Stimulated activated CD4-positive, alpha-beta T cell treated with anti-CD3 and anti-CD28 coated beads, Interleukin-1b, Interleukin-23, amount 100 ng/mL, for 48 hours (primary cell): ENCODE measurements around the gene IGHMBP2.
A peak's percentile ranks its signal among the peaks of the same experiment; 100 is the strongest.
"Not testable (repeated sequence)": the region's sequence is repeated elsewhere in the genome, so short reads cannot be mapped to it uniquely, and the experiment has no call there.

ENCODE experiments used
- DNase-seq: peaks from one replicate; pipeline ENCODE4 v3.0.0-alpha.2; 2020

The IGHMBP2 gene

DNA sequence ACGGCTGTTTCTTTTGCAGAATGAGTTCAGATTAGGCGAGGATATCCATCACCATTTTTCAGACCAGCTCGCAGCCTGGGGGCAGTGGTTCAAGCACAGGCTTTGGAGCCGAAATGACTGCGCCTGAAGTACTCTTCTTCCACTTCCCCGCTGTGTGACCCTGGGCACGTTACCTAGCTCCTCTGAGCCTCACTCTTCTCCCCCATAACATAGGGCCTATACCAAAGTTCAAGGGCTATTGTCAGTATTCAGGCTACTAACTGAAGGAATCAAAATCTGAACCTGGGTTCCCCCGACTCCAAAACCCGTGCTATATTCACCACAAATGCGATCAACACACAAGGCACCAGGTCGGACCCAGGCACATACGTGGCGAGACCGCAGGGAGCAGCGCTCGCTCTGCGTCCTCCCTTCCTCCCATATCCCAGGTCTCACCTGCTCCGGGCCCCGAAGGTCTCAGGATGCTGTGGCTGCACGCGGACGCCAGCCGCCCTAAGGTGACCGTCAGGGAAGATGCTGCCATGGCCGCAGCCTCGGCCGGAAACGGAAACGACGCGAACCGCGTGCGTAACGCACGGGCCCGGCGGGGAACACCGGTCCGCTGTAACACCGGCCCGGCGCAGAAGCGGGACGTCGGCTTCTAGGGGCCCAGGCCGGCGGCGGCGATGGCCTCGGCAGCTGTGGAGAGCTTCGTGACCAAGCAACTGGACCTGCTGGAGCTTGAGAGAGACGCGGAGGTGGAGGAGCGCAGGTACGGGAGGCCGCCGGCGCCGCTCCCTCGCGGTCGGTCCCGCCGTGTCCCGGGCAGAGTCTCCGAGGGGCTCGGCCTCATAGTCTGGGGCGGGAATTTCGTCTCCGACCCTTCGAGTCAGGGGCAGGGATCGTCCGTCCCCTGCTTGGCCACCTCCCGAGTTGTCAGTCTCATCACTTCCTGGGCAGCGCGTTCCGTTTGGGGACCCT lies at the start of gene IGHMBP2, which contains the start of gene MRPL21:
Gene IGHMBP2 (plus strand): TSS at position 604 of the 960 bp plus-strand sequence. CDS start 62 bp downstream, at position 666.
Gene MRPL21 (minus strand): TSS at position 545 of the 960 bp plus-strand sequence. CDS start 22 bp downstream, at position 523.
- peak; percentile 87 for DNase-seq

GRCh38 chr11:68854273-68854958 lies 49.3 kb upstream of the IGHMBP2 start:
- no peak for DNase-seq

DNA sequence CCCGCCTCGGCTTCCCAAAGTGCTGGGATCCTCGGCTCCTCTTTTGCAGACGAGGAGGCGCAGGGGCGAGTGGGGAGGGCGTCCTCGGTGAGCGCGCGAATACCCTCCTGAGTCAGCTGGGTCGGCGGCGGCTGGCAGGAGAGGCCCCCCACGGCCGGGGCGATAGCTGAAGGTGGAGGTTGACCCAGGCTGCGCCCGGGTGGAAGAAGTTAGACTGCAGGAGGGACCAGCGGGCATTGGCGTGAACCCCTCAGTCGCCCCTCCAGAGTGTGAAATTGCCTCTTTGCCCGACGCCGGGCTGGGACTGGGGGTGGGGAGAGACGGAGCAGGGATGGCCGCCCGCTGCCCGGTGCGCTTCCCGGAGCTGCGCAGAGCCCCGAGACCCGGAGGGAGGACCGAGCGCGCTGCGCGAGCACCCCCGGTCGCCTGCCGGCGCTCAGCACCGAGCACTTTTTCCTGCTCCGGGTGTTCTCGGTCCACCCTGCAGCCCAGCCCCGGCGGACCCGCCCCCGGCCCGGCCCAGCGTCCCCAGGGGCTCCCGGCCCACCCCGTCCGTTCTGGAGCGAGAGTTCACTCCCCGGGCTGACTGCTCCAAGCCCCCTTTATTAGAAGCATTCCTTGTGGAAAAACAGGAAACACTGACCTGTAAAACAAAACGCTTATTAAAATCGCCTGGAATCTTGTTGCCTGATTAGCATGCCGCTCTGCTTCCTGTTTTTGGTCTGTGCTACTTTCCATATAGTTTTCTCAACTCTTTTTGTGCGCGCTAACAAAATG lies 48.3 kb upstream of the IGHMBP2 start:
- DNase-seq, result no peak

GRCh38 chr11:68856425-68857030 lies 47.2 kb upstream of the IGHMBP2 start:
- DNase-seq, result not testable (repeated sequence)

DNA sequence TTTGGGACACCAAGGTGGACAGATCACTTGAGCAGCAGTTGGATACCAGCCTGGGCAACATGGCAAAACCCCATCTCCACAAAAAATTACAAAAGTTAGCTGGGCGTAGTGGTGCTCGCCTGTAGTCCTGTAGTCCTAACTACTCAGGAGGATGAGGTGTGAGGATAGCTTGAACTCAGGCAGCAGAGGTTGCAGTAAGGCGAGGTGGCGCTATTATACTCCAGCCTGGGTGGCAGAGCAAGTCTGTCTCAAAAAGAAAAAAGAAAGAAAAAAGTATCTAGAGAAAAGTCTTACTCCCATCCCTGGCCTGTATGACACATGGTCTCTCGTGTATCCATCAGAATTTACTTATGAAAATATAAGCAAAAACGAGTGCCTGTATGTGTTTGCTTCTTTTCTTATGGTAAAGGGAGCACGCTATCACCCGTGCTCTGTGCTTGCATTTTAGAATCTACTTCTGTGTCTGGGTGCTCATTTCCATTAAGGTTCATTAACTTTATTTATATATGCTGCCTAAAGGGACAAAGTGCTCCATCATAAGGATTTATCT lies 46.6 kb upstream of the IGHMBP2 start:
- no peak for DNase-seq

- no peak for DNase-seq
Observed at GRCh38 chr11:68859123-68859522, 44.6 kb upstream of the IGHMBP2 start.

DNA sequence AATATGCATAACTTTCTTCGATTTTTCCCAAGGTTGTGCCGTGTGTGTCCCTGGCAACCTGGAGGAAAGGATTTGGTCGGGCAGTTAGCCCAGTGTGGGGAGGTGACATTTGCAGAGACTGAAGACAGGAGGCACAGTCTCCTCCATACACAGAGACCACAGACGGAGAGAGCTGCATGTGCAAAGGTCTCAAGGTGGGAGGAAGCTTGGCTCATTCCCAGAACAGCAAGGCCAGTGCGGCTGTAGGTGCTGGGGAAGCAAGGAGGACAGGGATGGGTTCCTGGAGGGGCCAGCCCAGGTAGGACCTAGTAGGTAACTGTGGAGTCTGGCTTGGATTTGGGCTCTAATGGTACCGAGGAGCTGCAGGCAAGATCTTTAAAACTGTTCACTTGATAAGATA lies 41.3 kb upstream of the IGHMBP2 start:
- no peak for DNase-seq

GRCh38 chr11:68863553-68864265 lies 40.0 kb upstream of the IGHMBP2 start:
- no peak for DNase-seq

GRCh38 chr11:68865241-68865640 lies 38.5 kb upstream of the IGHMBP2 start:
- DNase-seq, result no peak

GRCh38 chr11:68867066-68867465 lies 36.6 kb upstream of the IGHMBP2 start:
- DNase-seq, result no peak

DNA sequence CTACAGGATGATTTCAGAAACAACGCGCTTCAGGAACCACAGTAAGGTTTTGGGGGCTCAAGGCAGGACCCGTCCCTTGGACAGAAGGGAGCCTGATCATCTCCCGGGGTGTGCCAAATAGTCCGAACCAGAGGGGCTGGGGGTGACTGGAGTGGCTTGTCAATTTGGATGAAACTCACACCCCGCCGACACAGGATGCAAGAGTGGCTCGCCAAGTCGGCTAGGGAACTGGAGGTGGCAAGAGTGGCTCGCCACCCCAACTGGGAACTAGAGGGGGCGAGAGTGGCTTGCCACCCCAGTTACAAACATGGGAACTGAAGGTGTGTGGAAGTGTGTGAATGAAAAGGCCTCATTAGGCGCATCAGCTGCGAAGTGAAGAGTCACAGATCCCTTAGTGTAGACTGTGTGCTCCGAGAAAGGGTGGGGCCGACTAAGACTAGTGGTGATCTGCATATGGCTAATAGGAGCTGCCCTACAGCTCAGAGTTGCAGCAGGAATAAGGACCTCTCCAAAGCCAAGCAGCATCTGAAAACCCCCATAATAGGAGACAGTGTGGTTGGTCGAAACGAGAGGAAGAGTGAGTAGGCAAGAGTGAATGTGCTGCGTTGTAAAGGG lies 35.4 kb upstream of the IGHMBP2 start:
- DNase-seq, result no peak

- DNase-seq, result no peak
Observed at GRCh38 chr11:68870470-68870869, 33.2 kb upstream of the IGHMBP2 start.

DNA sequence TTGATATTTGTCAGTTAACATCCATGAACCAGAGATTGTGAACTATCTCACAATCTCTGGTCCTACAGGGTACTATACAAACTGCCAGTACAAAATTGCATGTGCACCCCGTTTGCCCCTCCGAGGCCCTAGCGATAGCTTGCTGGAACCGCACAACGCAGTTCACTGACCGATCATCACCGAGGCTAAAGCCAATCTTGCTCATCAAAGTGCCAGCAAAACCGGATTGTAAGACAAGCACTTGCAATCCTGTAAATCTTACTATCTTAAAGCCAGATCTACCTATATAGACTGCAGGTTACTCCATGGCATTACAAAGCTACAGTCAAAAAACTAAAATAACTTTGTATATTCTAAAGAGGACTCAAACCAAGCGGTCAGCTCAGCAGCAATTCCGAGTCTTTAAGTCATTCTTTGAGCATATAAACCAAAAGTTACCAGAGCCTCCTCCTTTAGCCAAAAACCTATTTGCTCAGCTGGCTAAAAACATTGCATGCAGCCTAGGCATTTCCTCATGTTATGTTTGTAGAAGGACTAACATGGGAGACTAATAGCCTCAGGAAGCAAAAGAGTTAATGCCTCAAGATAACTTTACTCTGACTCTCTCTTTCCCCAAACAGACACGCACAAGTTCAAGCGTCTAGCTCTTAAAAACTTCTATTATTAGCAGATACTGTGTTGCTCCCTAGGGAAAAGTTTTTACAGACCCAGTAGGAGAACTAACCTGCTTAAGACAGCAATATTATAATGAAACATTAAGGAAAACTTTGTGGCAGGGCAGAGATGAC lies 31.3 kb upstream of the IGHMBP2 start:
- DNase-seq, result no peak

DNA sequence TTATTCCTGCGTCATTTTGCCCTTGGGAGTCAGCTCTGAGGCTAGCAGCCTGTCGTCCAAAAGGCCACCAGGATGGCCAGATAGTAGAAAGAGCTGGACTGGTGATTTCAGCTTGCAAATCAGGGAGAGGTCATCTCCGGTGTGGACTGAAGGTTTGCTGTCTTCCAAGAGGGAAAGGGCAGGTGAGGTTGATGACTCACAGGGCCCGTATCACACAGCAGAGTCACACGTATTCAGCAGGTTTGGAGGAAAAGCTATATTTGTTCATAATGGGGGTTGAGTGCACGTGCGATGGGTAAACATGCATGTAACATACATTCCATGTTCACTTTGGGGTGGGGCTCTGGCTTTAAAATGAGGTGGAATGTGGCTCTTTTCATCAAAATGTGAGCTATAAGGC lies 25.7 kb upstream of the IGHMBP2 start:
- no peak for DNase-seq

- no peak for DNase-seq
Observed at GRCh38 chr11:68880851-68881250, 22.8 kb upstream of the IGHMBP2 start.

- DNase-seq, result no peak
Observed at GRCh38 chr11:68881320-68881719, 22.4 kb upstream of the IGHMBP2 start.

GRCh38 chr11:68882391-68882790 lies 21.3 kb upstream of the IGHMBP2 start:
- DNase-seq, result no peak

- not testable (repeated sequence) for DNase-seq
Observed at GRCh38 chr11:68884827-68885226, 18.9 kb upstream of the IGHMBP2 start.

- DNase-seq, result no peak
Observed at GRCh38 chr11:68889948-68890446, 13.7 kb upstream of the IGHMBP2 start.
